Liver (tissue), 3 donors: ENCODE data around the gene GARIN5B.

ENCODE experiments used
- CTCF ChIP-seq: fragments of 150-350 bp; IDR thresholded peaks from 2 replicates; pipeline ENCODE4 v1.5.1; 2017; ENCODE audit warnings: improper control_type of control experiment, low read depth, low read length; ENCODE audit not compliant: missing input control
- HNF4G ChIP-seq: IDR thresholded peaks from 2 replicates; pipeline ENCODE4 v1.6.1; 2016; ENCODE audit warnings: antibody characterized with exemption
- RAD21 ChIP-seq, 2 donors: IDR thresholded peaks; 2 replicates each; pipeline ENCODE4 v1.6.1; 2016; ENCODE audit warnings: antibody characterized with exemption in 2 of 2, mild to moderate bottlenecking in 2 of 2
- donor health status: healthy.
- donor health status: healthy.

GRCh38 chr19:55358493-55358892 is 4.6 kb downstream of the GARIN5B start:
- TF ChIP-seq RAD21 (IDR thresholded peaks at IDR 0.05): no peak
- no peak for TF ChIP-seq CTCF
- TF ChIP-seq HNF4G: no peak
